HS-27A (cell line): ENCODE data around the gene RPS6KA5.
"Not testable (repeated sequence)": the region's sequence is repeated elsewhere in the genome, so short reads cannot be mapped to it uniquely, and the experiment has no call there.

Experiments used
- DNase-seq: peaks from one replicate; pipeline ENCODE4 v3.0.0-alpha.2; 2012; ENCODE audit warnings: low read depth, missing footprints

Gene RPS6KA5

GRCh38 chr14:91065266-91065665 lies 4.8 kb upstream of the RPS6KA5 start:
- no peak for DNase-seq

- DNase-seq: no peak
Measured at GRCh38 chr14:91063119-91063518, 2.7 kb upstream of the RPS6KA5 start.

- DNase-seq: no peak
Measured at GRCh38 chr14:91062600-91062999, 2.2 kb upstream of the RPS6KA5 start.

GRCh38 chr14:91061056-91061887 lies 831 bp upstream of the RPS6KA5 start:
- DNase-seq: no peak

GRCh38 chr14:91059576-91060350 lies 678 bp downstream of the RPS6KA5 start:
- no peak for DNase-seq

GRCh38 chr14:91058042-91058581 lies 2.3 kb downstream of the RPS6KA5 start:
- DNase-seq: no peak

- no peak for DNase-seq
Measured at GRCh38 chr14:91056361-91056760, 4.1 kb downstream of the RPS6KA5 start.

GRCh38 chr14:91055016-91055415 lies 5.4 kb downstream of the RPS6KA5 start:
- no peak for DNase-seq

GRCh38 chr14:91048676-91049075 lies 11.8 kb downstream of the RPS6KA5 start:
- no peak for DNase-seq

- DNase-seq: no peak
Measured at GRCh38 chr14:91048265-91048664, 12.2 kb downstream of the RPS6KA5 start.

GRCh38 chr14:91047174-91047753 lies 13.2 kb downstream of the RPS6KA5 start:
- DNase-seq: no peak

GRCh38 chr14:91046488-91047072 lies 13.9 kb downstream of the RPS6KA5 start:
- no peak for DNase-seq

- DNase-seq: no peak
Measured at GRCh38 chr14:91041450-91041849, 19.0 kb downstream of the RPS6KA5 start.

- no peak for DNase-seq
Measured at GRCh38 chr14:91040545-91040944, 19.9 kb downstream of the RPS6KA5 start.

GRCh38 chr14:91038439-91038838 lies 22.0 kb downstream of the RPS6KA5 start:
- DNase-seq: no peak

- no peak for DNase-seq
Measured at GRCh38 chr14:91036741-91037469, 23.5 kb downstream of the RPS6KA5 start.

GRCh38 chr14:91035855-91036254 lies 24.6 kb downstream of the RPS6KA5 start:
- no peak for DNase-seq

- not testable (repeated sequence) for DNase-seq
Measured at GRCh38 chr14:91034379-91034778, 26.1 kb downstream of the RPS6KA5 start.

- no peak for DNase-seq
Measured at GRCh38 chr14:91032248-91032647, 28.2 kb downstream of the RPS6KA5 start.

GRCh38 chr14:91031666-91032065 lies 28.8 kb downstream of the RPS6KA5 start:
- DNase-seq: no peak

GRCh38 chr14:91029456-91030217 lies 30.8 kb downstream of the RPS6KA5 start:
- DNase-seq: no peak
